ENCODE results near the gene DTNB. TPM values are rescaled to one million over a fixed set of nuclear protein-coding genes. Genes with fewer than 3 reads are reported as not detected.

DTNB gene
- total RNA-seq, 1 donor from 2014 or later, result 28.9 TPM

DNA sequence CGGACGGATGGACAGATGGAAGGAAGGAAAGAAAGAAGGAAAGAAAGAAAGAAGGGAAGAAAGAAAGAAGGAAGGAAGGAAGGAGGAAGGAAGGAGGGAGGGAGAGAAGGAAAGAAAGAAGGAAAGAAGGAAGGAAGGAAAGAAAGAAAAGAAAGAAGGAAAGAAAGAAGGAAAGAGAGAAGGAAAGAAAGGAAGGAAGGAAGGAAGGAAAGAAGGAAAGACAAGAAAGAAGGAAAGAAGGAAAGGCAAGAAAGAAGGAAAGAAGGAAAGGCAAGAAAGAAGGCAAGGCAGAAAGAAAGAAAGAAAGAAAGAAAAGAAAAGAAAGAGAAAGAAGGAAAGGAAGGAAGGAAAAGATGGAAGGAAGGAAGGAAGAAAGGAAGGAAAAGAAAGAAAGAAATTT is 169.1 kb downstream of the DTNB start:
- ChIA-PET POLR2A (no interaction called here), CTCF (no interaction called here)
- H3K4me3 Mint-ChIP-seq, result no peak overlapping the region
- H3K9me3 Mint-ChIP-seq, result no peaks in the 10 kb centered on the region
- DNase-seq, result no peak
- ATAC-seq (ENCODE audit: low read depth), result no peak
- intact Hi-C loops (cut with micrococcal nuclease), result no loop called here
- no peaks in the 10 kb centered on the region for H3K27me3 Mint-ChIP-seq
- no peaks in the 10 kb centered on the region for H3K36me3 Mint-ChIP-seq (ENCODE audit: low read depth)
- TF ChIP-seq, protein P1, sequence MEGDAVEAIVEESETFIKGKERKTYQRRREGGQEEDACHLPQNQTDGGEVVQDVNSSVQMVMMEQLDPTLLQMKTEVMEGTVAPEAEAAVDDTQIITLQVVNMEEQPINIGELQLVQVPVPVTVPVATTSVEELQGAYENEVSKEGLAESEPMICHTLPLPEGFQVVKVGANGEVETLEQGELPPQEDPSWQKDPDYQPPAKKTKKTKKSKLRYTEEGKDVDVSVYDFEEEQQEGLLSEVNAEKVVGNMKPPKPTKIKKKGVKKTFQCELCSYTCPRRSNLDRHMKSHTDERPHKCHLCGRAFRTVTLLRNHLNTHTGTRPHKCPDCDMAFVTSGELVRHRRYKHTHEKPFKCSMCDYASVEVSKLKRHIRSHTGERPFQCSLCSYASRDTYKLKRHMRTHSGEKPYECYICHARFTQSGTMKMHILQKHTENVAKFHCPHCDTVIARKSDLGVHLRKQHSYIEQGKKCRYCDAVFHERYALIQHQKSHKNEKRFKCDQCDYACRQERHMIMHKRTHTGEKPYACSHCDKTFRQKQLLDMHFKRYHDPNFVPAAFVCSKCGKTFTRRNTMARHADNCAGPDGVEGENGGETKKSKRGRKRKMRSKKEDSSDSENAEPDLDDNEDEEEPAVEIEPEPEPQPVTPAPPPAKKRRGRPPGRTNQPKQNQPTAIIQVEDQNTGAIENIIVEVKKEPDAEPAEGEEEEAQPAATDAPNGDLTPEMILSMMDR (IDR thresholded peaks at IDR 0.05), result no peak
- peaks cover under 1% of the 10 kb centered on the region for H3K4me1 Mint-ChIP-seq
- no peak overlapping the region for H3K27ac Mint-ChIP-seq

DNA sequence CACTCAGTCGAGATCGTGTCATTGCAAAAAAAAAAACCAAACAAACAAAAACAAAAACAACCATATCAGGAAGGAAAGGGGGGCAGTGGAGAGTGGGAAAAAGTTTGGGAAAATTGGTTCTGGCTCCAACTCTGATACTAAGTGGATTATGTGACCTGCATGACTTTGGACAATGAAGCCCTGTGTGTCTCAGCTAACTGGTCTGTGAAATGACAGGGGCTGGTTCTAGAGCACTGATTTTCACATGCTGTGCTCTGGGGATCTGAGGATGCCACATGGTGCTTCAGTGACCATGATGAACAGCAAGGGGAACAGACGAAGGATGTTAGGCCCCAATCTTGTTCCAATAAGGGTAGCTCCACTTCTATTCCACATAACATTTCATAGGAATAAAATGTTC is 174.2 kb downstream of the DTNB start:
- H3K27me3 Mint-ChIP-seq, result no peaks in the 10 kb centered on the region
- ChIA-PET POLR2A (interaction anchor here (2.9 to 3.2 kb wide), 2 partner anchors 79 to 137 kb away, joined by 16 to 23 read pairs; no protein-coding TSS in a partner anchor), CTCF (no interaction called here)
- no peak overlapping the region for H3K27ac Mint-ChIP-seq
- H3K4me3 Mint-ChIP-seq, result no peak overlapping the region
- no peak for DNase-seq
- peaks cover 2% of the 10 kb centered on the region for H3K36me3 Mint-ChIP-seq (ENCODE audit: low read depth)
- intact Hi-C loops (cut with micrococcal nuclease), result loop anchor here (5.0 kb wide), 1 partner anchor 47 kb away; no protein-coding TSS in a partner anchor
- peaks cover 23% of the 10 kb centered on the region for H3K4me1 Mint-ChIP-seq
- ATAC-seq (ENCODE audit: low read depth), result no peak
- TF ChIP-seq, protein P1 (IDR thresholded peaks at IDR 0.05), result no peak
- no peaks in the 10 kb centered on the region for H3K9me3 Mint-ChIP-seq

DNA sequence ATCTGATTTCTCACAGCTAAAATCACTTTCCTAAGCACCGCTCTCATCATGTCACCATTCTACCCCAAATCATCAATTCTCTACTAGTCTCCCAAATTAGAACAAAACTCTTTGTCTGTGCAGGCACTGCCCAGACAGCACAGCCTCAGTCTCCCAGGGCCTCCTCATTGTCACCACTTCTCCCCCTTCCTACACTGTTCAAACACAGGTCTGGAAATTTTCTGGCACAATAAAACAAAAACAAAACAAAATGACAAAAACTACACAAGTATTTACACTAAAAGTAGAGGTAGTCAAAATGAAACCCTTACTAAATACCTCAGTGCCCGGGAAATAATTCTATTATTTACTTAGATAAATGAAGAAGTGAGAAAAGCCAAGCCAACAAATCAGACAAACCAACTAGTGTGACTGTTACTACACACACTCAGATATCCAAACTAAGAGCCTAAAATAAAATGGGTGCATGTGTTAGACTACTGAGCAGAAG is 175.4 kb downstream of the DTNB start:
- intact Hi-C loops (cut with micrococcal nuclease), result loop anchor here (1.0 to 5.0 kb wide), 2 partner anchors 46 to 121 kb away; no protein-coding TSS in a partner anchor
- ATAC-seq (ENCODE audit: low read depth) (peak; percentile 78), DNase-seq (no peak)
- peak overlapping the region; percentile 39 for H3K4me3 Mint-ChIP-seq
- CTCF ChIA-PET, result no interaction called here
- TF ChIP-seq, protein P1 (IDR thresholded peaks at IDR 0.05), result no peak
- H3K9me3 Mint-ChIP-seq, result no peaks in the 10 kb centered on the region
- H3K27ac Mint-ChIP-seq, result peak overlapping the region; percentile 83
- H3K36me3 Mint-ChIP-seq (ENCODE audit: low read depth), result peaks cover 2% of the 10 kb centered on the region
- H3K27me3 Mint-ChIP-seq, result no peaks in the 10 kb centered on the region
- H3K4me1 Mint-ChIP-seq, result peaks cover 23% of the 10 kb centered on the region
- POLR2A ChIA-PET, result interaction anchor here (0.7 to 3.2 kb wide), 4 partner anchors 12 to 135 kb away, joined by 3 to 23 read pairs (median 14); no protein-coding TSS in a partner anchor

DNA sequence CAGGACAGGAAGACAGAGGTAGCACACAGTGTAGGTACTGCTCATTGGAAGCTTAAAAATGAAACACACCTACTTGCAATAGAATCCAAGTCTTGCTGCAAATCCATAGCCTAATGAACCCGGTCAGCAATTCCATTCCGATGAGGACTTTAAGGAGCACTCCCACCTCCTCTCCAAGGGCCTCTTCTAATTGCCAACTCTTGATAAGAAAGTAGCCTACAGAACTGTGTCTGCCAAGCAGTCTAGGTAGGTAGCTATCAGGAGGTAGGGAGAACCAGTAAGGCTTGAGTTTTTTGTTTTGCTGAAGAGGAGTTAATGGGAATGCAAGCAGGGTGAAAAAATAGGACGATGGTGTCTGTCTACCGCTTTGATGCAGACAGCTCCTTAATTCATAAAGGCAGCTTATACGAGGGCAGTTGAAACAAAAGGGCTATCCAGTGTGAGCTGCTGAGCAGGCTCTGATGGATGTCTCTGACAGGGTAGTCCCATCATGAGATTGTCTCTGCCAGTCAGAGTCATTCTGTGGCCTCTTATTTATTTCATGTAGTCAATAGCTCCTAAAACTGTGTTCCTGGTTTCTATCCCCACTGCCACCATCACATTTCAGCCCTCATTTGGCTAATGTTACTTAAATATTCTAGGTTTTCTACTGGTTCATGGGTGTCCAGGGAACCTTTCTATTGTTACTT is 176.0 kb downstream of the DTNB start:
- H3K9me3 Mint-ChIP-seq, result no peaks in the 10 kb centered on the region
- TF ChIP-seq, protein P1 (IDR thresholded peaks at IDR 0.05), result no peak
- POLR2A ChIA-PET, result interaction anchor here (1.1 to 3.2 kb wide), 3 partner anchors 77 to 135 kb away, joined by 3 to 23 read pairs (median 16); no protein-coding TSS in a partner anchor
- peaks cover 2% of the 10 kb centered on the region for H3K36me3 Mint-ChIP-seq (ENCODE audit: low read depth)
- ATAC-seq (ENCODE audit: low read depth) (no peak), DNase-seq (no peak)
- H3K4me3 Mint-ChIP-seq, result no peak overlapping the region
- intact Hi-C loops (cut with micrococcal nuclease), result loop anchor here (5.0 kb wide), 1 partner anchor 45 kb away; no protein-coding TSS in a partner anchor
- H3K27ac Mint-ChIP-seq, result peak overlapping the region; percentile 83
- CTCF ChIA-PET, result no interaction called here
- H3K4me1 Mint-ChIP-seq, result peaks cover 23% of the 10 kb centered on the region
- no peaks in the 10 kb centered on the region for H3K27me3 Mint-ChIP-seq

DNA sequence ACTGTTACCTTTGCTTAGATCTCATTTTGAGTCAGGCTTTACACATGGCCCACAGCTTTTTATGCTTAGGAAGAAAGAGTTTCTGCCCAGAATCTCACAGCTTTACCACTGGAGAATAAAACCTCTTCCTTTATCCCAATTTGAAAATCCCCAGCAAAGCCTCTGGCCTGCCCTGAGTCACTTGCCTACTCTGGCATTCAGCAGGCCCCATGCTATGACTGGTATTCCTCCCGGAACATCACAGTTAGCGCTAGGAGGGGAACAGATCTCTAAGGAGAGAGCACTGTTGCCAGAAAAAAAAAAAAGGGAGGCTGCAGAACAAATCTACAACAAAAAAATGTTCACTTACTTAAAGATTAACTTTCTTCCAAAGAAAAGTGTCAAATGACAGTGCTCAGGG is 178.8 kb downstream of the DTNB start:
- Mint-ChIP-seq H3K4me1 (peaks cover 29% of the 10 kb centered on the region), H3K27me3 (no peaks in the 10 kb centered on the region), H3K9me3 (no peaks in the 10 kb centered on the region), H3K36me3 (ENCODE audit: low read depth) (peaks cover 2% of the 10 kb centered on the region), H3K4me3 (no peak overlapping the region), H3K27ac (no peak overlapping the region)
- POLR2A ChIA-PET, result no interaction called here
- TF ChIP-seq, protein P1 (IDR thresholded peaks at IDR 0.05), result no peak
- CTCF ChIA-PET, result no interaction called here
- DNase-seq (no peak), ATAC-seq (ENCODE audit: low read depth) (no peak)
- intact Hi-C loops (cut with micrococcal nuclease), result loop anchor here (5.0 kb wide), 1 partner anchor 42 kb away; no protein-coding TSS in a partner anchor

Measured in activated B cell treated with CpG ODN at 0.5 μM for 24 hours (primary cell).